Activated T-cell treated with anti-CD3 and anti-CD28 coated beads, Interleukin-2, amount 50 U/mL, for 24 hours (primary cell): ENCODE data around the gene TPGS2.

Experiments used
- DNase-seq: peaks from one replicate; pipeline ENCODE4 v3.0.0-alpha.2; 2020
- H3K27ac Mint-ChIP-seq: 2 replicates; pipeline ENCODE4 v1.8.0; 2020; ENCODE audit warnings: mild to moderate bottlenecking, mixed read lengths
- H3K27me3 Mint-ChIP-seq: 2 replicates; pipeline ENCODE4 v1.8.0; 2020; ENCODE audit warnings: mixed read lengths
- H3K36me3 Mint-ChIP-seq: 2 replicates; pipeline ENCODE4 v1.8.0; 2020; ENCODE audit warnings: low read depth, mixed read lengths
- H3K4me1 Mint-ChIP-seq: 2 replicates; pipeline ENCODE4 v1.8.0; 2020; ENCODE audit warnings: low read depth, mixed read lengths
- H3K4me3 Mint-ChIP-seq: 2 replicates; pipeline ENCODE4 v1.8.0; 2020; ENCODE audit warnings: mild to moderate bottlenecking, moderate library complexity, mixed read lengths
- H3K9me3 Mint-ChIP-seq: 2 replicates; pipeline ENCODE4 v1.8.0; 2020; ENCODE audit warnings: mixed read lengths

Gene TPGS2

GRCh38 chr18:36757081-36757480 lies 71.7 kb downstream of the TPGS2 start:
- Mint-ChIP-seq H3K4me3 (no peak overlapping the region), H3K27me3 (peaks cover 28% of the 10 kb centered on the region), H3K9me3 (no peaks in the 10 kb centered on the region), H3K4me1 (peaks cover 4% of the 10 kb centered on the region), H3K27ac (no peak overlapping the region), H3K36me3 (no peaks in the 10 kb centered on the region)
- DNase-seq = no peak

GRCh38 chr18:36756242-36756641 lies 72.6 kb downstream of the TPGS2 start:
- peaks cover 22% of the 10 kb centered on the region for H3K27me3 Mint-ChIP-seq
- H3K9me3 Mint-ChIP-seq = no peaks in the 10 kb centered on the region
- no peaks in the 10 kb centered on the region for H3K4me1 Mint-ChIP-seq
- H3K4me3 Mint-ChIP-seq = no peak overlapping the region
- H3K27ac Mint-ChIP-seq = no peak overlapping the region
- no peaks in the 10 kb centered on the region for H3K36me3 Mint-ChIP-seq
- no peak for DNase-seq

- no peak overlapping the region for H3K4me3 Mint-ChIP-seq
- DNase-seq = no peak
- H3K4me1 Mint-ChIP-seq = no peaks in the 10 kb centered on the region
- peaks cover 12% of the 10 kb centered on the region for H3K27me3 Mint-ChIP-seq
- no peak overlapping the region for H3K27ac Mint-ChIP-seq
- H3K36me3 Mint-ChIP-seq = no peaks in the 10 kb centered on the region
- no peaks in the 10 kb centered on the region for H3K9me3 Mint-ChIP-seq
Measured at GRCh38 chr18:36752929-36753865, 75.6 kb downstream of the TPGS2 start.

GRCh38 chr18:36745219-36745975 lies 83.4 kb downstream of the TPGS2 start:
- no peaks in the 10 kb centered on the region for H3K9me3 Mint-ChIP-seq
- H3K4me3 Mint-ChIP-seq = no peak overlapping the region
- H3K27ac Mint-ChIP-seq = no peak overlapping the region
- peaks cover 10% of the 10 kb centered on the region for H3K27me3 Mint-ChIP-seq
- H3K4me1 Mint-ChIP-seq = no peaks in the 10 kb centered on the region
- no peak for DNase-seq
- no peaks in the 10 kb centered on the region for H3K36me3 Mint-ChIP-seq

GRCh38 chr18:36744261-36744876 lies 84.4 kb downstream of the TPGS2 start:
- Mint-ChIP-seq H3K36me3 (no peaks in the 10 kb centered on the region), H3K27me3 (peaks cover 7% of the 10 kb centered on the region), H3K4me1 (no peaks in the 10 kb centered on the region), H3K4me3 (no peak overlapping the region), H3K27ac (no peak overlapping the region), H3K9me3 (no peaks in the 10 kb centered on the region)
- no peak for DNase-seq
